OCI-LY7 (cell line): Measurements from ENCODE around the gene VASH1. TPM values are rescaled to one million over a fixed set of nuclear protein-coding genes. Genes with fewer than 3 reads are reported as not detected.

ENCODE experiments used
- BruUV-seq: library from RNA; stranded (reverse); fragments of 400-500 nt; replicated peaks from 2 replicates; lab custom pipeline; 2021; lab: Mats Ljungman, UMichigan
- CTCF ChIA-PET: fragments of 300-600 bp; sonication (Branson Sonifier 250); formaldehyde crosslinking; loops from one replicate; lab custom pipeline; 2022; ENCODE audit warnings: antibody characterized with exemption; ENCODE audit not compliant: unreplicated experiment; lab: Charles Lee
- POLR2A ChIA-PET: fragments of 300-600 bp; sonication (Branson Sonifier 250); formaldehyde crosslinking; loops from one replicate; lab custom pipeline; 2022; ENCODE audit warnings: antibody characterized with exemption; lab: Charles Lee
- DNase-seq: peaks from one replicate; pipeline ENCODE4 v3.0.0-alpha.2; 2015; ENCODE audit warnings: low spot score
- H2AFZ ChIP-seq: fragments of 200-600 bp; sonication (generic), shearing (Covaris generic); 2 replicates; pipeline ENCODE4 v1.6.1; 2014; ENCODE audit warnings: mild to moderate bottlenecking, antibody characterized with exemption, low read length, moderate library complexity
- H3K27ac ChIP-seq: fragments of 200-600 bp; sonication (generic); 2 replicates; pipeline ENCODE4 v1.5.1; 2014; ENCODE audit warnings: mixed run types, low read depth, mild to moderate bottlenecking, moderate library complexity, low read length, inconsistent platforms; ENCODE audit not compliant: poor library complexity, severe bottlenecking
- H3K36me3 ChIP-seq: fragments of 200-600 bp; sonication (generic); 2 replicates; pipeline ENCODE4 v1.6.1; 2014; ENCODE audit warnings: mild to moderate bottlenecking, antibody characterized with exemption, low read length, moderate library complexity, mixed read lengths; ENCODE audit not compliant: insufficient read depth
- H3K4me1 ChIP-seq: fragments of 200-600 bp; sonication (generic); 2 replicates; pipeline ENCODE4 v1.5.1; 2014; ENCODE audit warnings: mild to moderate bottlenecking, low read length; ENCODE audit not compliant: insufficient read depth, poor library complexity, severe bottlenecking
- H3K4me2 ChIP-seq: fragments of 200-600 bp; sonication (generic); 2 replicates; pipeline ENCODE4 v1.6.1; 2014; ENCODE audit warnings: mild to moderate bottlenecking, low read length
- H3K4me3 ChIP-seq: fragments of 200-600 bp; sonication (generic); 2 replicates; pipeline ENCODE4 v1.5.1; 2014; ENCODE audit warnings: mild to moderate bottlenecking, low read depth, low read length; ENCODE audit not compliant: poor library complexity, severe bottlenecking
- H3K79me2 ChIP-seq: fragments of 200-600 bp; sonication (generic); 2 replicates; pipeline ENCODE4 v1.6.1; 2016; ENCODE audit warnings: low read depth, mild to moderate bottlenecking, low read length, moderate library complexity, mixed read lengths; ENCODE audit not compliant: insufficient read depth
- H3K9me2 ChIP-seq: fragments of 200-600 bp; sonication (generic); 2 replicates; pipeline ENCODE4 v1.6.1; 2016; ENCODE audit warnings: mild to moderate bottlenecking, low read length, mixed read lengths; ENCODE audit not compliant: insufficient read depth
- H3K9me3 ChIP-seq: fragments of 200-600 bp; sonication (generic); 2 replicates; pipeline ENCODE4 v1.6.1; 2014; ENCODE audit warnings: mild to moderate bottlenecking, mixed run types, low read length, mixed read lengths
- H4K20me1 ChIP-seq: fragments of 200-600 bp; sonication (generic); 2 replicates; pipeline ENCODE4 v1.6.1; 2014; ENCODE audit warnings: mild to moderate bottlenecking, antibody characterized with exemption, low read length, moderate library complexity, mixed read lengths; ENCODE audit not compliant: insufficient read depth
- CTCF ChIP-seq: fragments of 200-600 bp; sonication (generic); conservative IDR thresholded peaks from 2 replicates; pipeline ENCODE4 v1.5.1; 2014; ENCODE audit warnings: mild to moderate bottlenecking, antibody characterized with exemption, low read length, moderate library complexity, mixed read lengths
- EZH2phosphoT487 ChIP-seq: fragments of 200-600 bp; sonication (generic); IDR thresholded peaks from 2 replicates; pipeline ENCODE4 v1.6.1; 2018; ENCODE audit warnings: low read depth, borderline replicate concordance, mild to moderate bottlenecking, mixed run types, antibody characterized with exemption, low read length, moderate library complexity, mixed read lengths
- intact Hi-C: fragments of 100-400 bp; cut with micrococcal nuclease; formaldehyde crosslinking; loops from one replicate; pipeline ENCODE4 v1.10.0; 2022; ENCODE audit not compliant: unreplicated experiment
- total RNA-seq, 2 experiments: library from RNA; depleted of rRNA in 1 of 2; stranded (reverse); fragments of >200 nt in 1 of 2; shearing (Covaris generic) in 1 of 2; gene quantifications; 2 replicates each; pipeline ENCODE4 v1.2.3, GENCODE V29; 2014 to 2022

VASH1 gene
- total RNA-seq, 2 experiments from 2014 or later, result not detected

GRCh38 chr14:76782115-76782884, 21.0 kb downstream of the VASH1 start:
- Histone ChIP-seq H3K4me1 (no peaks in the 10 kb centered on the region), H3K9me3 (no peaks in the 10 kb centered on the region), H3K9me2 (no peaks in the 10 kb centered on the region), H3K4me3 (no peak overlapping the region), H4K20me1 (no peaks in the 10 kb centered on the region), H3K36me3 (peaks cover 24% of the 10 kb centered on the region), H3K4me2 (no peak overlapping the region), H3K79me2 (no peaks in the 10 kb centered on the region), H2AFZ (no peak overlapping the region), H3K27ac (no peak overlapping the region)
- TF ChIP-seq EZH2phosphoT487 (no peak), CTCF (no peak)
- no TSS peak for BruUV-seq
- intact Hi-C loops, result no loop called here
- POLR2A ChIA-PET, result no interaction called here
- CTCF ChIA-PET, result no interaction called here
- no peak for DNase-seq

- Histone ChIP-seq H3K27ac (no peak overlapping the region), H3K4me3 (no peak overlapping the region), H3K4me2 (no peak overlapping the region), H3K36me3 (peaks cover 31% of the 10 kb centered on the region), H2AFZ (no peak overlapping the region), H3K9me3 (no peaks in the 10 kb centered on the region), H4K20me1 (no peaks in the 10 kb centered on the region), H3K4me1 (no peaks in the 10 kb centered on the region), H3K9me2 (no peaks in the 10 kb centered on the region), H3K79me2 (no peaks in the 10 kb centered on the region)
- DNase-seq, result no peak
- POLR2A ChIA-PET, result interaction anchor here (1.1 kb wide), 1 partner anchor 17 kb away, joined by 3 read pairs; no protein-coding TSS in a partner anchor
- no TSS peak for BruUV-seq
- TF ChIP-seq CTCF, result no peak
- no peak for TF ChIP-seq EZH2phosphoT487
- CTCF ChIA-PET, result interaction anchor here (1.2 kb wide), 1 partner anchor 77 kb away, joined by 4 read pairs; no protein-coding TSS in a partner anchor
- intact Hi-C loops, result no loop called here
Observed at GRCh38 chr14:76782885-76783566, 21.8 kb downstream of the VASH1 start.
